Uterus (tissue), 4 donors: ENCODE data around the gene ADAP1. TPM values are rescaled to one million over a fixed set of nuclear protein-coding genes. Genes with fewer than 3 reads are reported as not detected.
A peak's percentile ranks its signal among the peaks of the same experiment; 100 is the strongest.
"Not testable (repeated sequence)": the region's sequence is repeated elsewhere in the genome, so short reads cannot be mapped to it uniquely, and the experiment has no call there.

Experiments used
- DNase-seq, 2 donors: peaks; one replicate each; pipeline ENCODE4 v3.0.0-alpha.2; 2019 to 2020
- H3K27ac ChIP-seq, 2 donors: fragments of 200-600 bp; sonication (generic); 1 replicate in 1 of 2; 2 replicates in 1 of 2; pipeline ENCODE4 v1.5.1; 2016 to 2018
- H3K27me3 ChIP-seq, 2 donors: fragments of 200-600 bp; sonication (generic); one replicate each; pipeline ENCODE4 v1.5.1; 2018 to 2019; ENCODE audit warnings: control low read depth in 1 of 2
- H3K36me3 ChIP-seq, 2 donors: fragments of 200-600 bp; sonication (generic); one replicate each; pipeline ENCODE4 v1.5.1; 2019; ENCODE audit warnings: control low read depth in 1 of 2
- H3K4me1 ChIP-seq, 2 donors: fragments of 200-600 bp; sonication (generic); one replicate each; pipeline ENCODE4 v1.5.1; 2018 to 2019; ENCODE audit warnings: control low read depth in 1 of 2
- H3K4me3 ChIP-seq, 2 donors: fragments of 200-600 bp; sonication (generic); 1 replicate in 1 of 2; 2 replicates in 1 of 2; pipeline ENCODE4 v1.5.1; 2018 to 2019; ENCODE audit warnings: mild to moderate bottlenecking in 1 of 2
- H3K9me3 ChIP-seq, 2 donors: fragments of 200-600 bp; sonication (generic); one replicate each; pipeline ENCODE4 v1.5.1; 2019; ENCODE audit warnings: control low read depth in 1 of 2
- POLR2A ChIP-seq, 2 donors: fragments of 450-650 bp; IDR thresholded peaks; one replicate each; pipeline ENCODE4 v1.6.1; 2016; ENCODE audit warnings: antibody characterized with exemption in 2 of 2, mild to moderate bottlenecking in 1 of 2, moderate library complexity in 1 of 2
- intact Hi-C: fragments of 100-400 bp; cut with DNase I; formaldehyde crosslinking; loops from one replicate; pipeline ENCODE4 v1.15.1; 2023; ENCODE audit warnings: low total_unique reads
- total RNA-seq, 4 donors: library from RNA; depleted of rRNA in 3 of 4; stranded (reverse); fragments of >200 nt in 3 of 4; gene quantifications; one replicate each; pipeline versions ENCODE4 v1.1.0 to v1.2.4, GENCODE V29; 2014 to 2023
- TF ChIP-seq, protein P1 (sequence below), 4 experiments: fragments of 200-600 bp in 2 of 4; fragments of 450-650 bp in 2 of 4; sonication (generic) in 2 of 4; IDR thresholded peaks; one replicate each; pipeline ENCODE4 v1.5.1; 2016 to 2019; ENCODE audit warnings: antibody characterized with exemption in 4 of 4, mild to moderate bottlenecking in 2 of 4, moderate library complexity in 1 of 4
- donor health status: DM: yes; HTN: yes; CAD: no.

The ADAP1 gene
- total RNA-seq, 4 donors from 2014 or later, result 3.2 to 17.4 (median 10.9) TPM

DNA sequence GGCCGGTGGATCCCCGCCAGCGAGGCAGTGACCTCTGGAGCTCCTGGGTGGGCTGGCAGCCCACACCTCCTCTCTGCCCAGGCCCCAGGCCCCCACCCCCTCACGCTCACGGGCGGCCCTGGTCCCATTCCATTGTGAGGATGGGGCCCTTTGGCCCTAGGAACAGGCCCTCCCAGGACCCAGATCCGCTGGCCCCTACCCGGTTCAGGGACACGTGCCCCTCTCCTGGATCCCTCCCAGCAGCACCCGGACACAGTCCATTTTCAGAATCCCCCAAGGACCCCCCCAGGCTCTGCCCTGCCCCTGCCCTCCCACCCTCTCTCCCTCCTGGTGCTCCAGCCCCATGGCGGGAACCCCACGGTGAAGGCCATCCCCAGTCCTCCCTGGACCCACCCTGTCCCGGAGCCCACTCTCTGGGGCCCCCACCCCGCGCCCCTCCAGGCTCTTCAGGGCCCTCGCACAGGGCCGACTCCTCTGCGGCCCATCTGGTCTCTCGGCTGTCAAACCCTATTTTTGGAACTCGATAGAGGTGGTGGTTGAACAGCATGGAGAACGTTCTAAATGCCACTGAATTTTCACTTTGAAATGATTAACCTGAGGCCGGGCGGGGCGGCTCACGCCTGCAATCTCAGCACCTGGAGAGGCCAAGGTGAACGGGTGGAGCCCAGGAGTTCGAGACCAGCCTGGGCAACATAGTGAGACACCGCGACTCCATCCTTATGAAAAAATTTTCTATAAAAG, 8.1 kb downstream of the ADAP1 start:
- Histone ChIP-seq H3K4me1 (no peaks in the 10 kb centered on the region), H3K36me3 (no peaks in the 10 kb centered on the region), H3K4me3 (no peak overlapping the region), H3K27me3 (no peaks in the 10 kb centered on the region), H3K9me3 (no peaks in the 10 kb centered on the region), H3K27ac (no peak overlapping the region)
- no peak for DNase-seq
- intact Hi-C loops, result no loop called here
- TF ChIP-seq, protein P1, sequence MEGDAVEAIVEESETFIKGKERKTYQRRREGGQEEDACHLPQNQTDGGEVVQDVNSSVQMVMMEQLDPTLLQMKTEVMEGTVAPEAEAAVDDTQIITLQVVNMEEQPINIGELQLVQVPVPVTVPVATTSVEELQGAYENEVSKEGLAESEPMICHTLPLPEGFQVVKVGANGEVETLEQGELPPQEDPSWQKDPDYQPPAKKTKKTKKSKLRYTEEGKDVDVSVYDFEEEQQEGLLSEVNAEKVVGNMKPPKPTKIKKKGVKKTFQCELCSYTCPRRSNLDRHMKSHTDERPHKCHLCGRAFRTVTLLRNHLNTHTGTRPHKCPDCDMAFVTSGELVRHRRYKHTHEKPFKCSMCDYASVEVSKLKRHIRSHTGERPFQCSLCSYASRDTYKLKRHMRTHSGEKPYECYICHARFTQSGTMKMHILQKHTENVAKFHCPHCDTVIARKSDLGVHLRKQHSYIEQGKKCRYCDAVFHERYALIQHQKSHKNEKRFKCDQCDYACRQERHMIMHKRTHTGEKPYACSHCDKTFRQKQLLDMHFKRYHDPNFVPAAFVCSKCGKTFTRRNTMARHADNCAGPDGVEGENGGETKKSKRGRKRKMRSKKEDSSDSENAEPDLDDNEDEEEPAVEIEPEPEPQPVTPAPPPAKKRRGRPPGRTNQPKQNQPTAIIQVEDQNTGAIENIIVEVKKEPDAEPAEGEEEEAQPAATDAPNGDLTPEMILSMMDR (IDR thresholded peaks at IDR 0.05), result no peak
- TF ChIP-seq POLR2A (IDR thresholded peaks at IDR 0.05), result no peak

DNA sequence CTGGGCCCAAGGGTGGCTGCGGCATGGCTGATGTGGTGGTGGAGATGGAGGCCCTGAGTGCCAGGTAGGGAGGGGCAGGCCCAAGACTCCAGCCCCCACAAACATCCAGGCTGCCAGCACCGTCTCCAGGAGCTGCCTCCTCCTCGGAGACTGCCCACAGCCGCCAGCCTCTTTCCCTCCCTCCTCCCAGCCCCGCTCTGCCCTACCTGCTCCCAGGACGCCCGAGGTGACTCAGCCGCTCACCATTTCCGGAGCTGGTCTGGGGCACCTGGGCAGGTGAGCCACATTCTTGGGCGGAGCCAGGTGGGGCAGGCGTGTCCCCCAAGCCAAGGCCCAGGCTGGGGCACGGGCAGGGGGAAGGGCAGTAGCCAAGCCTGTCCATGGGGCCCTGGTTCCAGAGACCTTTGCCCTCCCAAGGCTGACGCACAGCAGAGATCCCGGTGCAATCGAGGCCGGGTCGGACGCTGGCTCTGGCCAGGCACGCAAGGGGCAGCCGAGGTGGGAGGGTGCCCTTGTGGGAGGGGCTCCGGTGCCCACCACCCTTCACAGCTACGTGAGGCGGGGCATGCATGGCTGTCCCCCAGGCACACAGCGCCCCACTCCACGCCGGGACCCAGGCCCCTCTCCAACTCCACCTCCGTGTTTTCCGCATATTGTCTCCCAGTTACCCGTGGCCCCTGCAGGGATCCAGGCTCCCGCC, 8.8 kb downstream of the ADAP1 start:
- H3K36me3 ChIP-seq, result no peaks in the 10 kb centered on the region
- H3K27me3 ChIP-seq, result no peaks in the 10 kb centered on the region
- intact Hi-C loops, result no loop called here
- TF ChIP-seq, protein P1 (IDR thresholded peaks at IDR 0.05), result no peak
- TF ChIP-seq POLR2A (IDR thresholded peaks at IDR 0.05), result peak in 1 of 2 donors; percentile 43
- no peaks in the 10 kb centered on the region for H3K4me1 ChIP-seq
- no peaks in the 10 kb centered on the region for H3K9me3 ChIP-seq
- DNase-seq, result no peak
- H3K4me3 ChIP-seq, result no peak overlapping the region
- H3K27ac ChIP-seq, result no peak overlapping the region

DNA sequence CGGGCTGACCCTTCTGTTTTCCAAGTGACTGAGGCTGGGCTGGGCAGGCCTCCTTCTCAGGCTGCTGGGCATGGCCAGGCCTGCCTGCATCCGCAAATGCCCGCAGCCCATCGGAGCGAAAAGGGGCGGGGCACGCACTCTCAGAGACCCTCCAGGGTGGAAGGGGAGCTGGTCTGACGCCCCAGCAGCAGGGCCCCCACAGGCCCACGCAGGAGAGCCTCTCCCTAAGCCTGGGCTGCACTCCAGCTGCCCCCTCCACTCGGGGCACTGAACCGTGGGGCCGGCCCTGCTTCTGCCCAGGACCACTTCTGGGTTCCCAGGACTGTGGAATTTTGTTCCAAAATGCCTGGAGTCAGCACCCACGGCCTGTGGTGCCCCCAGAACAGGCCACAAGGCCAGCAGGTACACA, 9.3 kb downstream of the ADAP1 start:
- Histone ChIP-seq H3K27ac (no peak overlapping the region), H3K9me3 (no peaks in the 10 kb centered on the region), H3K27me3 (no peaks in the 10 kb centered on the region), H3K36me3 (no peaks in the 10 kb centered on the region), H3K4me1 (no peaks in the 10 kb centered on the region), H3K4me3 (no peak overlapping the region)
- intact Hi-C loops, result no loop called here
- no peak for DNase-seq
- TF ChIP-seq, protein P1 (IDR thresholded peaks at IDR 0.05), result no peak
- no peak for TF ChIP-seq POLR2A (IDR thresholded peaks at IDR 0.05)

DNA sequence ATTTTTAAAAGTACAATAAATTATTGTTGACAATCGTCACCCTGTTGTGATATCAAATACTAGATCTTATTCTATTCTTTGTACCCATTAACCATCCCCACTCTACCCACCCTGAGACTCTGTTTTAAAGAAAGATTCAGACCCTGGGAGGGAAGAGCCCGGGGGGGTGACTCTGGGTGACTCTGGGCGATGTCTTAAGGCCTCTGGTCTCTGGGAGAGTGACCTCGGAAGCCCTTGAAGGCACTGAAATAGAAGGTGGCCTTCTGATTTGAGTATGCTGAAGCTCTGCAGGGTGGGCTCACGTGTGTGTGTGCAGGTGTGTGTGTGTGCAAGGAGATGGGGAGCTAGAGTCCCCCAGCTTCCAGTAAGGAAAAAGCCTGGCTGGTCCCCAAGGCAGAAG, 9.7 kb downstream of the ADAP1 start:
- no peaks in the 10 kb centered on the region for H3K9me3 ChIP-seq
- no peak overlapping the region for H3K27ac ChIP-seq
- H3K4me1 ChIP-seq, result no peaks in the 10 kb centered on the region
- DNase-seq, result no peak
- H3K4me3 ChIP-seq, result no peak overlapping the region
- intact Hi-C loops, result no loop called here
- H3K27me3 ChIP-seq, result no peaks in the 10 kb centered on the region
- H3K36me3 ChIP-seq, result no peaks in the 10 kb centered on the region
- TF ChIP-seq, protein P1 (IDR thresholded peaks at IDR 0.05), result no peak
- TF ChIP-seq POLR2A (IDR thresholded peaks at IDR 0.05), result no peak

DNA sequence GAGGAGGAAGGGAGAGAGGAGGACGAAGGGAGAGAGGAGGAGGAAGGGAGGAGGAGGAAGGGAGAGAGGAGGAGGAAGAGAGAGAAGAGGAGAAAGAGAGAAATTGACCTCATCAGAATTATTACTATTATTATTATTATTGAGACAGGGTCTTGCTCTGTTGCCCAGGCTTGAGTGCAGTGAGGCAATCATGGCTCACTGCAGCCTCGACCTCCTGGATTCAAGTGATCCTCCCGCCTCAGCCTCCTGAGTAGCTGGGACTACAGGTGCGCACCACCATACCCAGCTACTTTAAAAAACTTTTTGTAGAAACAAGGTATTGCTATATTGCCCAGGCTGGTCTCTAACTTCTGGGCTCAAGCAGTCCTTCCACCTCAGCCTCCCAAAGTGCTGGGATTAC, 10.7 kb downstream of the ADAP1 start:
- H3K9me3 ChIP-seq, intact Hi-C loops, DNase-seq, H3K27me3 ChIP-seq, H3K36me3 ChIP-seq, H3K4me1 ChIP-seq, H3K27ac ChIP-seq, H3K4me3 ChIP-seq: not testable (repeated sequence)
